ENCODE results near the gene HSD17B1.

GRCh38 chr17:42509409-42509808, 43.3 kb upstream of the HSD17B1 start:
- no peak for TF ChIP-seq CTCF (conservative IDR thresholded peaks at IDR 0.05 in 1 of 2, IDR thresholded peaks at IDR 0.05 in 1 of 2; ENCODE audit: extremely low read depth in 1 of 2, insufficient read depth in 1 of 2, low read depth in 1 of 2, low read length in 2 of 2)
- no peak for TF ChIP-seq EZH2 (IDR thresholded peaks at IDR 0.05; ENCODE audit: borderline replicate concordance, low read length)

Data from mammary epithelial cell (primary cell).